SK-N-SH (cell line): ENCODE results near the gene SULT2A1. TPM values are rescaled to one million over a fixed set of nuclear protein-coding genes. Genes with fewer than 3 reads are reported as not detected.

Experiments
- MXI1 ChIP-seq: IDR thresholded peaks from 2 replicates; pipeline ENCODE4 v1.6.1; 2012; ENCODE audit warnings: mild to moderate bottlenecking, low read depth, low read length, improper control_type of control experiment
- SMC3 ChIP-seq: IDR thresholded peaks from 2 replicates; pipeline ENCODE4 v1.6.1; 2012; ENCODE audit warnings: low read depth, low read length, improper control_type of control experiment
- TEAD4 ChIP-seq: IDR thresholded peaks from 2 replicates; pipeline ENCODE4 v1.4.0; 2012; ENCODE audit warnings: mild to moderate bottlenecking, borderline replicate concordance; ENCODE audit not compliant: insufficient read depth
- polyA plus RNA-seq, 3 experiments: library from polyadenylated mRNA; depleted of rRNA; stranded (reverse); fragments of >200 nt; gene quantifications; 2 replicates each; pipeline ENCODE4 v1.2.3, GENCODE V29; 2012

SULT2A1 gene
- polyA plus RNA-seq, 1 of the 3 experiments (the other 2 are of a cell fraction): not detected

GRCh38 chr19:47821460-47822020 is 64.6 kb downstream of the SULT2A1 start, which contains the start of gene CRX (continued):
- TF ChIP-seq TEAD4: no peak
- no peak for TF ChIP-seq MXI1
- TF ChIP-seq SMC3: no peak

Other genes starting within 250 kb of the SULT2A1 start
- gene EHD2, start 172.9 kb downstream of the SULT2A1 start, polyA plus RNA-seq (2012; rRNA removed): 26.3 and 55.5 TPM in 2 replicates
- gene NOP53, start 140.8 kb downstream of the SULT2A1 start, polyA plus RNA-seq (2012; rRNA removed): 198 and 275 TPM in 2 replicates
- gene SELENOW, start 107.6 kb downstream of the SULT2A1 start, polyA plus RNA-seq (2012; rRNA removed): 316 and 335 TPM in 2 replicates
- gene TPRX1, start 81.8 kb downstream of the SULT2A1 start, polyA plus RNA-seq (2012; rRNA removed): not detected in 2 replicates
- gene CRX, start 64.4 kb downstream of the SULT2A1 start, polyA plus RNA-seq (2012; rRNA removed): not detected in 2 replicates
- gene TPRX2, start 27.1 kb downstream of the SULT2A1 start, polyA plus RNA-seq (2012; rRNA removed): not detected in 2 replicates
- not detected in 2 replicates for gene BSPH1, start 105.9 kb upstream of the SULT2A1 start, polyA plus RNA-seq (2012; rRNA removed)
- not detected in 2 replicates for gene ELSPBP1, start 108.3 kb upstream of the SULT2A1 start, polyA plus RNA-seq (2012; rRNA removed)
- not detected in 2 replicates for gene CABP5, start 157.8 kb upstream of the SULT2A1 start, polyA plus RNA-seq (2012; rRNA removed)
- gene PLA2G4C, start 224.5 kb upstream of the SULT2A1 start, polyA plus RNA-seq (2012; rRNA removed): 6.0 and 6.1 TPM in 2 replicates